GM18870 (cell line): Measurements from ENCODE around the gene CCER1.

Experiments
- ATAC-seq: cut with Tn5 transposase; IDR thresholded peaks from one replicate; pipeline ENCODE4 v1.9.1; 2021; ENCODE audit warnings: moderate library complexity; ENCODE audit not compliant: unreplicated experiment

CCER1 gene

DNA sequence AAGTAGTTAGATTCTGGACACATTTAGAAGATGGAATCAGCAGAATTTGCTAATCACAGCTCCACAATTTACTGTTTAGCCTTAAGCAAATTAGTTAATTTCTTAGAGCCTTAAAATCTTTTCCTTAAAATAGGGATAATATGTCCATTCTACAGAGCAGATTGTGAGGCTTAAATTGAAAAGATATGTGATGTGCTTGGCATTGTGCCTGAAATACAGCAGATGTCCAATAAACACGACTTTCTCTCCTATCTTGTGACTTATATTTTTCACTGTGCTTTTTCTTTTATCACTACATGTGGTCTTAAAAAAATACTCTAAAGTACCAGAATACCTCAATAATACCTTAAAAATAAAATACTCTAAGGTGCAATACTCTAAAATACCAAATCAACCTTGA lies 30.6 kb downstream of the CCER1 start:
- no peak for ATAC-seq

DNA sequence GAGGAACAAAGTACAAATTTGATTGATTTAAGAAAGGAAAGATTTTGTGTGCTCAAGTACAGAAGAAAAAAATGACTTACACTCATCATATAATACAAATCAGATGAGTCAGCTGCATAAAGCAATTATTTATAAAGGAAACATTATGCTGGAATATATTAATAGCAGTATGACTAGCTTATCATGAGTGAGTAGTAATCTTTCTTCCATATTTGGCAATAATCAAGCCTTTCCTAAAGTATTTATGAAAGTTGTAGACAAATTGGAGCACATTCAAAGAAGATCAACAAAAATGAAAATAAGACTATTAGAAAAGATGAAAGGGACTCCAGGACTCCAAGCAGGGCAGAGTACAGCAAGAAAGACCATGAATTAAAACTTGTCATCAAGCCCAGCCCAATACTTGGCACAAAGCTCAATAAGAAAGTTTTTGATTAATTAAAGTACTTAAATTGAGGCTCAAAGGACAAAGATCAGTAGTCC lies 32.8 kb downstream of the CCER1 start:
- no peak for ATAC-seq

DNA sequence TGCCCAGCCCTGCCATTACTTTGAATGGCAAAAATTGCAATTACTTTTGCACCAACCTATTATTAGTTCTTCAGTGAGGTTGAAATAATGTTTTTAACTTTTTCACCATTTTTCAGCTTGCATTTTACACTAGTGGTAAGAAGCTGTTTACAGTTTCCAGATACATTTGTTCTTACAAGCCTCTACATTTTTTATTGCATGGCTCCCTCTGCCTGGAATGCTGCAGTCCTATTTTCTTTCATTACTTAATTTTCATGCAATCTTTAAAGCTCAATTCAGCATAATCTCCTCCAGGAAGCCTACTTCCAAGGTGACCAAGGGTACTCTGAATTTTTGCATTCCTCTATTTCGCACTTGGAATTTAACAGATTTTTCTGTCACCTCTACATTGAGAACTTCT lies 33.4 kb downstream of the CCER1 start:
- no peak for ATAC-seq

DNA sequence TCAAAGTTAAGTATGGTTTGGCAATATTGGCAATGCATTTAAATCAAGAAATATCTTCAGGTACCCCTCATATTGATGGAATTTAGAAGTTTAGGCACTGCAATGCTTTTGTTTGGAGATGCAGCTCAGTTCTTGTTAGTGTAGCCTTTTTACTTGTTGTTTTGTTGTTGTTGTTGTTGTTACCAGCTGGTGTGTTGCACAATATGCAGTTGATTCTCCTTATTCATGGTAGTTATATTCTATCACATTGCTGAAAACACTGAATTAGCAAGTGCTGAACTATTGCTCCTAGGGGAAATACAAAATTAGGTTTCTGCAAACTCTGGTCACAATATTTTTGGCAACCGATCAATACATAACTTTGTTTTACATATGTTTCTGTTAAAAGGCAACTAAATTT lies 34.8 kb downstream of the CCER1 start:
- no peak for ATAC-seq

DNA sequence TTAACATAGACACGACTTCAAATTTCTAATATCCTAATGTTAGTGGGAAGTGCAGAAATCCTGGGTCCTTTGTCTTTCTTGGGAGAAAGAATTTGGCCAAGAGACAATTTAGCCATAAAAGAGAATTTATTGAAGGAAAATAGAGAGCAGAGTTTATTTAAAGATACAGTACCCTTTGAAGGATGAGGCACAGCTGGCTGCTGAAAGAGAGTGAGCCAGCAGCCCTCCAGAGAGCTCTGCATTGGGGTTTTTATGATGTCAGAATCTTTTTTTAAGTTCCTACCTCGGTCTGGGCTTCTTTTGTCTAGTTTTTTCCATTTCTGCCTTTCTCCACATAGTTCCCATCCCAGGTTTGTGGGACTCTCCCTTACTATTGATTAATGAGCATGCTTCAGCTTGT lies 37.5 kb downstream of the CCER1 start:
- ATAC-seq, result no peak

DNA sequence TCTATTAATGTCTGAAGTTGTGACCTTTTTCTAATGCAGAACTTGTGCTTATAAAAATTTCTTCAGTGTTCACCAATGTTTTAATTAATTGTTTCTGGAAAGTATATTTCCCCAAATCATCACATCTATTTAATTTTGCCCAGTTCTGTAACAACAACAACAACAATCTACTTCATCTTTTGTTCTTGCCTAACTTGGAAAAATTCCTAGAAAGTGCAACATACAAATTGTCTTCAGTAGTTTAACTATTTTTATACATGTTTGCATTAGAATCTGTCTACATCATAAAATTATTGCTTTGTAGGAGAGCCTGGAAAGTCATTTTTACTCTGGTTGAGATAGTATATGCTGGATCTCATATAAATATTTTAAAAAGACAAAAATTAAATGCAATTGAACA lies 38.5 kb downstream of the CCER1 start:
- ATAC-seq, result no peak

DNA sequence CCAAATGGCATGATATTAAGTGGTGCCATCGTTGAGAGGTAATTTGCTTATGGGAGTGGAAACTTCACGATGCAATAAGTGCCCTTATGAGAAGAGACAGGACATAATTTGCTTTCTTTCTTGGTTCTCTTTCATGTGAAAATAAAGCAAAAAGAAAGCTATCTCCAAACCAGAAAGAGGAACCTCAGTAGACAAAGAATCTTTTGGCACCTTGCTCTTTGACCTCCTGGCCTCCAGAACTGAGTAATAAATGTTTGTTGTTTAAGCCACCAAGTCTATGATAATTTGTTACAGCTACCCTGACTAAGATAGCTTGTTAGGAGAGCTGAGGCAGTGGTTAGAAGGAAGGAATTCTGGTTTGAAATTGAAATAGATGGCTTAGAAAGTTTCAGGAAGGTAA lies 39.6 kb downstream of the CCER1 start:
- no peak for ATAC-seq

DNA sequence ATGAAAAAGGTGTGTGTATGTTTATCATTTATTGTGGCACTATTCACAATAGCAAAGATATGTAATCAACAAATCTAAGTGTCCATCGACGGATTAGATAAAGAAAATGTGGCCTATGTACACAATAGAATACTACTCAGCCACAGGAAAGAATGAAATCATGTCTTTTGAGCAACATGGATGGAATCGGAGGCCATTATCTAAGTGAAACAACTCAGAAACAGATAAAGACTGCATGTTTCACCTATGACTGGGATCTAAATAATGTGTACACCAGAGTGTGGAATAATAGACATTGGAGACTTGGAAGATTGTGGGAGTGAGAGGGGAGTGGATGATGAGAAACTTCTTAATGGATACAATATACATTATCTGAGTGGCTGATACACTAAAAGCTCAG lies 44.0 kb downstream of the CCER1 start:
- no peak for ATAC-seq

DNA sequence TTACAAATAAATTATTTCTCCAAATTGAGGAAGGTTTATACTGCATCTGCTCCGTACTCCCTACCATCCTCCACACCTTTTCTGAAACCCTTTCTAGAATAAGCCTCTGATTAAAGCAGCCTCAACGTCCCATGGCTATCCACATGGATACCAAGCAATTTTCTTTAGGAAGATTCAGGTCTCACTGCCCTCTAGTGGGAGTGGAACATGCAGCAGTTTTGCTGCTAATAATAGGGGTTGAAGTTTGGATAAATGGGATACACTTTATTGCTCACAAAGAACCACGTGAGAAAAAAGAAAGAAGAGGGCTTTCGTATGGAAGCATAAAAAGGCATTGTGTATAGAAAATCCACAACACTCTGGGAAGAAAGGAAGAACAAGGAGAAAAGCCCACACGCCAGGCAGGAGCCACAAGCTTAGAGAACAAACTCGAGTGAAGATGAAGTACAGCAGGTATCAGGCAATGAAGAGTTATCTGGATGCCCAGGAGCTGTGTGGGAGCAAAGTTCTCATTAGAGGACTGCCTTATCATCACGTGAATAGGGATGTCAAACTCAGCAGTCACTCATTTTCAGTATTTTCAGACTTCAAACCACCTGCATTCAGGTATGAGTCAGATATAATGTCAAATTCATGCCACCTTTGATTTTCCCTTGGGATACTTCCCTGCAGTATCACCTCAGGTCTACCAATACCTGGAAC lies 45.8 kb downstream of the CCER1 start:
- no peak for ATAC-seq

DNA sequence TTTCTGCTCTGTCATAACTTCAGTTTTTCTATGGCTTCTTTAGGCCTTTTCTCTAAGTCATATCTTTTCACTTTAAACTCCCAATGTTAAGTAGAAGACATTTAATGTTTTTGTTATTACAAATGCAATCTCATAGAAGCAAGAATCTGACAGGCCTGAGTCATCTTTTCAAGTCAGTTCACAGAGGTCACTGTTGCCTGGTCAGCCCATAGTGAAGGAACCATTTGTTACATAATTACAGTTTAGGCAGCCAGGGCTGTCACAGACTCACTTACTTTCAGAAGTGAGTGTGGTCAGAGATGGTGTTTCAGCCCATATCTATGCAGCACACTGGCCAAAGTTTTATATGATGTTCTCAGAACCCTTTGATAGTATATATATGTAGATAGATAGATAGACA lies 46.5 kb downstream of the CCER1 start:
- ATAC-seq, result no peak

DNA sequence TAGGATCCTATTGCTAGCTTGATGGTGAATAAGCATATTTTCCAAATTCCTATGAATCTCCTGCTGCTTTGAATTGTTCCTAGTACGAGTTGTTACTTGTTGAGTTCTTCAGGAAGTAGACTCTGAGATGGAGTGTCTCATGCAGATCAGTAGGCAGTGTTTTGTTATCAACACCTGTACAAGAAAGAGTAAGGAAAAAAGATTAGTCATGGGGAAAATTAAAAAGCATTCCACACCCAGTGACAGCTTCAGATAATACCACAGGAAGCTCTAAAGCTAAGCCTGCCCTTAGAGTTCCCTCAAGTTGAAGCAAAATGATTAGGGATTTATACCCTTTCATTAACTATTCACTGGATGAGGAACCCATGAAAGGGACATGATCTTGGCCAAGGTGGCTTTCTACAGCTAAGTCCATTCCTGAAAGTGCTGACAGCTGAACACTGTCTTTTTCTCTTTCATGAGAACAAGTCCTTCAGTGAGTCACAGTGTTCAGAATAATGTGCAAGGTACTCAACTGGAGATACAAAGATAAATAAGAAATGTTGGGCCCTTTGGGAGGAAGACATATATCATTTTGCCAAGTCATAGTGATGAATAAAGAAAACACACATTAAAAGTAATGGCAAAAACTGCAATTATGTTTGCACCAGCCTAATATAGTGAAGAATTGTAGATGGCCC lies 49.1 kb downstream of the CCER1 start:
- ATAC-seq, result no peak

DNA sequence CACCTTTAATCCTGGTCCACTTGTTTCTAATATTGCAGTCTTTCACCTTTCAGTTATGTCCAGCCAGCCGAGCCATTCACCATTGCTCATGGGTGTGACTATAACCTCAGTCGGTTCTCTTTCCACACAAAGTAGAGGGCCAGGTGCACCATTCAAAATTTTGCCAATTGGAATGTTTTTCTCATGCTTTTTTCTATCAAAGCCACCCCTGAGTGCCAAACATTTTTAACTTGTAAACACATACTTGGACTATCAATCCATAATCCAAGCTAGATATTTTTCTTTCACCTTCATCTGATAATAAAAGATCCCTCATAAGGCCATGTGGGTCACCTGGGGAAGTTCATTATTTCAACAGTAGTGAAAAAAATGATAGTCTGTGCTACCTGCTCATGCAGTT lies 52.4 kb downstream of the CCER1 start:
- no peak for ATAC-seq
